SK-N-SH (cell line): ENCODE measurements around the gene CYFIP2.

ENCODE experiments used
- CHD2 ChIP-seq: fragments of 150-350 bp; IDR thresholded peaks from 2 replicates; pipeline ENCODE4 v1.6.1; 2018; ENCODE audit warnings: low read length; ENCODE audit not compliant: partially characterized antibody
- EP300 ChIP-seq, 2 experiments: IDR thresholded peaks; 2 replicates each; pipeline versions ENCODE4 v1.4.0 to v1.6.1; 2012; ENCODE audit warnings: borderline replicate concordance in 1 of 2, low read depth in 1 of 2, low read length in 1 of 2
- EZH2phosphoT487 ChIP-seq: fragments of 200-600 bp; sonication (generic); IDR thresholded peaks from 2 replicates; pipeline ENCODE4 v1.6.1; 2017; ENCODE audit warnings: low read depth, mixed run types, mild to moderate bottlenecking, antibody characterized with exemption, moderate library complexity, borderline replicate concordance
- NRF1 ChIP-seq: IDR thresholded peaks from 2 replicates; pipeline ENCODE4 v1.6.1; 2012; ENCODE audit warnings: low read depth, mild to moderate bottlenecking, low read length
- TAF1 ChIP-seq: IDR thresholded peaks from 2 replicates; pipeline ENCODE4 v1.6.1; 2012; ENCODE audit warnings: low read depth, mild to moderate bottlenecking, low read length, moderate library complexity, borderline replicate concordance
- TF ChIP-seq, protein P1 (sequence below): fragments of 200-600 bp; sonication (generic); IDR thresholded peaks from 2 replicates; pipeline ENCODE4 v1.6.1; 2017; ENCODE audit warnings: antibody characterized with exemption, mild to moderate bottlenecking, moderate library complexity
- TF ChIP-seq, protein P2 (sequence below): IDR thresholded peaks from 2 replicates; pipeline ENCODE4 v1.4.0; 2012; ENCODE audit warnings: low read depth

DNA sequence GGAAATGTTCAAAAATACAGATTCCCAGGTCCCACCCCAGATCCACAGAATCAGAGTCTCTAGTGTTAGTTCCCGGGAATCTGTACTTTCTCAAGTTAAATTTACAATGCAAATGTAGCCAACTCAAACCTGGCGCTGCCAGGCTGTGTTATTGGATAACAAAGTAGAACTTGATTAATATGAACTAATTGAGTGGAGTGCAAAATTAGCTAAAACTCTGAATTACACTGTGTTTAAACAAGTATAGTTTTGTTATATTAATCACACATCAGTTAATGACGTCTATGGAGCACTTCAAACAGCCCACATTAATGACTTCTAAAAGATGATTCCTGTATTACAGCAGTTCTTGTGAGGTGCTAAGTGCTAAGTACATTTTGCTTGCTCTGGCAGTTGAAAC, 32.4 kb upstream of the CYFIP2 start:
- TF ChIP-seq EZH2phosphoT487 (no peak), EP300 (IDR thresholded peaks at IDR 0.05; ENCODE audit: borderline replicate concordance in 1 of 2, low read depth in 1 of 2, low read length in 1 of 2) (no peak), NRF1 (no peak), TAF1 (no peak), CHD2 (no peak)
- TF ChIP-seq, protein P1, sequence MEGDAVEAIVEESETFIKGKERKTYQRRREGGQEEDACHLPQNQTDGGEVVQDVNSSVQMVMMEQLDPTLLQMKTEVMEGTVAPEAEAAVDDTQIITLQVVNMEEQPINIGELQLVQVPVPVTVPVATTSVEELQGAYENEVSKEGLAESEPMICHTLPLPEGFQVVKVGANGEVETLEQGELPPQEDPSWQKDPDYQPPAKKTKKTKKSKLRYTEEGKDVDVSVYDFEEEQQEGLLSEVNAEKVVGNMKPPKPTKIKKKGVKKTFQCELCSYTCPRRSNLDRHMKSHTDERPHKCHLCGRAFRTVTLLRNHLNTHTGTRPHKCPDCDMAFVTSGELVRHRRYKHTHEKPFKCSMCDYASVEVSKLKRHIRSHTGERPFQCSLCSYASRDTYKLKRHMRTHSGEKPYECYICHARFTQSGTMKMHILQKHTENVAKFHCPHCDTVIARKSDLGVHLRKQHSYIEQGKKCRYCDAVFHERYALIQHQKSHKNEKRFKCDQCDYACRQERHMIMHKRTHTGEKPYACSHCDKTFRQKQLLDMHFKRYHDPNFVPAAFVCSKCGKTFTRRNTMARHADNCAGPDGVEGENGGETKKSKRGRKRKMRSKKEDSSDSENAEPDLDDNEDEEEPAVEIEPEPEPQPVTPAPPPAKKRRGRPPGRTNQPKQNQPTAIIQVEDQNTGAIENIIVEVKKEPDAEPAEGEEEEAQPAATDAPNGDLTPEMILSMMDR: no peak
- TF ChIP-seq, protein P2, sequence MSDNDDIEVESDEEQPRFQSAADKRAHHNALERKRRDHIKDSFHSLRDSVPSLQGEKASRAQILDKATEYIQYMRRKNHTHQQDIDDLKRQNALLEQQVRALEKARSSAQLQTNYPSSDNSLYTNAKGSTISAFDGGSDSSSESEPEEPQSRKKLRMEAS: no peak
